GM21576 (cell line): ENCODE data around the gene TCN2.
"Not testable (repeated sequence)": the region's sequence is repeated elsewhere in the genome, so short reads cannot be mapped to it uniquely, and the experiment has no call there.

ENCODE experiments used
- ATAC-seq: cut with Tn5 transposase; IDR thresholded peaks from one replicate; pipeline ENCODE4 v1.9.1; 2021; ENCODE audit warnings: mild to moderate bottlenecking, moderate library complexity; ENCODE audit not compliant: unreplicated experiment

TCN2 gene

GRCh38 chr22:30606455-30607299, at the start of gene TCN2:
Gene TCN2, plus strand, starts transcription at chr22:30607174. Its CDS starts 158 bp downstream, at chr22:30607332.
- ATAC-seq = no peak

DNA sequence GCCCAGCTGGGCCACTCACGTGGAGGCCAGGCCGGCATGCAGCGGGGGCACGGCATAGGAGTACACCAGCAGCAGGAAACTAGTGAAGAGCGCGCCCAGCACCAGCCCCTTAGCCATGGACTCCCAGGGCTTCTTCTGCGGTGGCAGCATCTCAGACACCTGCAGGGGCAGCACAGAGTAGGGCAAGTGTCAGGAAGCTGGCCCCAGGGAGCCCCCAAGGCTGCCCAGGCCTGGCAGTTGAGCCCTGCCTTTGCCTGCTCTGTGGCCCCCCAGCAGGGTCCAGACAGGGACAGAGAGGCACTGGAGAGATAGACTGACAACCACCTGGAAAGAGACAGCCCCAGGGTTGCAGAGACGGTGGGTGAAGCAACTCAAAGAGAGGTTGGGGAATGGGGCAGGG, 49.7 kb upstream of the TCN2 start:
- ATAC-seq = no peak

GRCh38 chr22:30559889-30560288, 47.1 kb upstream of the TCN2 start:
- no peak for ATAC-seq

- not testable (repeated sequence) for ATAC-seq
Observed at GRCh38 chr22:30560643-30561202, 46.3 kb upstream of the TCN2 start.

- ATAC-seq = no peak
Observed at GRCh38 chr22:30561402-30562189, 45.4 kb upstream of the TCN2 start.

DNA sequence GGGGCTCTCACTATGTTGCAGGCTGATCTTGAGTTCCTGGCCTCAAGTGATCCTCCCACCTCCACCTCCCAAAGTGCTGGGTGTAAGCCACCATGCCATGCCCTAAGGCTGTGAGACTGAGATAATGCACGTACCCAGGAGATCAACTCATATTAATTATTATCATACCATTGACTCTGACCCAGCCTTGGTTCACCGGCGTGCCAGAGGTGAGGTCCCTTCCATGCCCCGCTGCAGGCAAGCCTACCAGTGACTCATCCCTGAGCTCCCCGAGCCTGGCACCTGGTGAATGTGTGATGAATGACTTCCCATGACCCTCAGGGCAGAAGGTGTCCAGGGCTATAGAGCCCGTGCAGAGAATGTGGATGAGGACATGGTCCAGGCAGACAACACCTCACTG, 44.6 kb upstream of the TCN2 start:
- no peak for ATAC-seq

DNA sequence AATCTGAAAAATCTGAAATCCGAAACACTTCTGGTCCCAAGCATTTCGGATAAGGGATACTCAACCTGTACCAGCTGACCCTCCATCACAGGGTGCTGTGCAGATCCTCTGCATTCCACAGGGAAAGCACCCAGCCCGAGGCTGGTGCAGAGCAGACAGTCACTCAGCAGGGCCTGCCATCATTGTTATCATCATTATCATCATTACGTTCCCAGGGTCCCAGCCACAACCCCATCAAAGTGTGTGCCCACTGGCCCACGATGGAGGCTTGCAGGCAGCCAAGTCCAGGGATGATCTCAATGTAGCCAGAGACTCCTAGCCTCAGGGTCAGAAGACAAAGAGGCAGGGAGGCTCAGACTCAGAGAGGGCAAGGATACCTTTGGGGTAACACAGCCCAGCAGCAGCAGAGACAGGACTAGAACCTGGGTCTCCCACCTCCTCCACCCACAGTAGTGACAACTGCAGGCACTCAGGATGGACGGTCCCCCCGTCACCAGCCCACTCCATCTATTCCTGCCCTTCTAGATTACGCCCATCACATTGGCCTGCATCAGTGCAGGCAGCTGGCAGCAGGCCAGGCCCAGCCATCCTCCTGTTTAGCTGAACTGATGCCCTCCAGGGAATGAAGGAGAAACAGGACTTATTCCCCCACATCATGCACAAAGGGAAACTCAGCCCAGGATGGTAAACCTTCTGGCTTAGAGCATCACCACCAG, 42.8 kb upstream of the TCN2 start:
- no peak for ATAC-seq

DNA sequence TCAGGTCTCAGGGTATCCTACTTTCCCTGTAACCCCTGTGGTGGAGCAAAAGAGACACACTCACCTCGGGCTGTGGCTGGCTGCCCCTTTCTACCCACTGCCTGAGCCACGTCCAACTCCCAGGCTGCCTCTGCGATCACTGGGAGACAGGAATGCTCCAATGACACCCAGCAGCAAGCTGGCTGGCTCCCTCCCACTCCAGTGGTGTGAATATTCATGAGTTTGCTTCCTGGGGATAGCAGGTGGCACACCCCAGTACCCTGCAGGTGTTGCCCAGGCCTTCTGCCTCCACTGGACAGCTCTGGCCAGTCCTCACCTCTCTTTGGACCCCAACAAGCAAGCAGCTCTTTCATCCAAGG, 42.2 kb upstream of the TCN2 start:
- ATAC-seq = no peak

- ATAC-seq = no peak
Observed at GRCh38 chr22:30565341-30565740, 41.6 kb upstream of the TCN2 start.

- no peak for ATAC-seq
Observed at GRCh38 chr22:30566125-30566524, 40.8 kb upstream of the TCN2 start.

GRCh38 chr22:30567277-30567676, 39.7 kb upstream of the TCN2 start:
- not testable (repeated sequence) for ATAC-seq

DNA sequence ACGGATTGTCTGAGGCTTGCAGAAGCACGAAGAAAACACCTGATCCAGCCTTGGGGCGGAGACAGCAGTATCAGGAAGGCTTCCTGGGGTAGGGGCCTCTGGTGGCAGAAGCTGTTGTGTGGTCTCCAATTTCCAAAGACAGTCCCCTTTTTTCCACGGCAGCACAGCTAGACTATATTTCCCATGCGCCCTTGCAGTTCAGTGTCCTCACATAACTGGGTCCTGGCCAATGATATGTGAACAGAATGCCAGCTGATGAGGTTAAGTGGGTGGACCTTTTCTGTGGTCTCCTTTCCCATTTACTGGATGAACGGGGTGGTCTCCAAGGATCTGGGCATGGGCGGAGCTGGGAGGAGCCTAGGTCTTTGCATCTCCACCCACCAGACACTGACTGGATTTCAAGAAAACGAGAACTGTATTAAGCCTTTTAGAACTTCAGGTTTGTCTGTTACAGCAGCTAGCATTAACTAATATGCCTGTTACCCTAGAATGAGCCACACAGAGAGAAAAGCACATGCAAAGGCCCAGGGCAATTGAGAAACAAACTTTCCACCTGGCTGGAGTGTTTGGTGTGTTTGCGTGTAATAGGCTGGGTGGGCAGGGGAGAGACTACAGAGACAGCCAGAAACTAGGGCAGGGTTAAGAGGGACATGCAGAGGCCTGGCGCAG, 38.7 kb upstream of the TCN2 start:
- ATAC-seq = no peak

DNA sequence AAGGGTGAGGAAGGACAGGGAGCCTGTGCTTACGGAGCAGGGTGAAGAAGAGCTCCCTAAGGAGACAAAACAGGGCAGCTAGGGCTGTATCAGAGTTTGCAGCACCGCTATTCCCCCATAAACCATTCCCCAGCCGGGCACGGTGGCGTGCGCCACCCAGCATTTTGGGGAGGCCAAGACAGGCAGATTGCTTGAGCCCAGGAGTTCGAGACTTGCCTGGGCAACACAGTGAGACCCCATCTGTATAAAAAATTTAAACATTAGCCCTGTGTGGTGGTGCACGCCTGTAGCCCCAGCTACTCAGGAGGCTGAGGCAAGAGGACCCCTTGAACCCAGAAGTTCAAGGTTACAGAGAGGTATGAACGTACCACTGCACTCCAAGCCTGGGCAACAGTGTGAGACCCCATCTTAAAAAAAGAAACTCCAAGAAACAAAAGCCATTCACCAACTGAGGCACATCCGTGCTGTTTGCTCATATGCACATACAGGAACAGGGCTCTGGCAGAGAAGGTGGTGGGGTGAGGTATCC, 37.2 kb upstream of the TCN2 start:
- ATAC-seq = no peak

DNA sequence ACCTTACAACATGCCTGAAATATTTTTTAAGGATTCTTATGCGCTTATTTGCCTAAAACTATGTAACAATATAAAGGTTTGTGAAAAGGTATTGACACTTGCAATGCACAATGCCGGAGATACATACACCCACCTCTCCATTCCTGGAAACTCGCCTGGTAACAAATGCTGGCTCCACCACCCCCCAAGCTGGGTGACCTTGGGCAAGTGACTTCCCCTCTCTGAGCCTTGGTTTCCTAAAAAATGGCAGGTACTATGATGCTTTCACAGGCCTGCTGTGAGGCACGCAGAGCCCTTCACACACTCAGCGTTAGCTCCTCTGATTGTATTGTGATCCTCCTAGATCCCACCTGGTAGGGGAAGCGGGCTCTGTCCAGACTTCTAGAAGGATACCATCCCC, 34.8 kb upstream of the TCN2 start:
- ATAC-seq = no peak

GRCh38 chr22:30572840-30573593, 34.0 kb upstream of the TCN2 start:
- ATAC-seq = no peak

DNA sequence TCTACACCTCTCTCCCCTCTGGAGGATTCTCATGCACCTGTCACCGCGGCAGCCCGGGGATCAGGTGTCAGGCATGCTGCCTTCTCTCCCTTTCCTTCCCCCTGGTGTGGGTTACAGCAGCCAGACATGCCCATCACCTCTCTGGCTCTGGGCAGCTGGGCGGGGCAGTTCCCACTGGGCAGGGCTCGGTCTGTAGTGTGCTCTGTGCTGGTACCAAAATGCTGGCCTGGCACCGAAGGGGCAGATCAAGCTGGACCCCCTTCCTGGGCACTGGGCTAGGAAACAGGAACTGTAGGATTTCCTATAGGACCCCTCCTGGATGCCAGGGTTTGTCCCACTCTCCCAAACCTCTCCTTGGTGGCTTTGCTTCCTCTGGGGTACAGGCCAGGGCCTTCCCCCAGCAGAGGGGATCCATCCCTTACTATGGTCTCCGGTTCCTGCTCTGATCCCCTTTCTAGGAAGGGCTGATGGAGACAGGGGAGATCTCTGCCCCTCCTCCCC, 33.3 kb upstream of the TCN2 start:
- no peak for ATAC-seq

DNA sequence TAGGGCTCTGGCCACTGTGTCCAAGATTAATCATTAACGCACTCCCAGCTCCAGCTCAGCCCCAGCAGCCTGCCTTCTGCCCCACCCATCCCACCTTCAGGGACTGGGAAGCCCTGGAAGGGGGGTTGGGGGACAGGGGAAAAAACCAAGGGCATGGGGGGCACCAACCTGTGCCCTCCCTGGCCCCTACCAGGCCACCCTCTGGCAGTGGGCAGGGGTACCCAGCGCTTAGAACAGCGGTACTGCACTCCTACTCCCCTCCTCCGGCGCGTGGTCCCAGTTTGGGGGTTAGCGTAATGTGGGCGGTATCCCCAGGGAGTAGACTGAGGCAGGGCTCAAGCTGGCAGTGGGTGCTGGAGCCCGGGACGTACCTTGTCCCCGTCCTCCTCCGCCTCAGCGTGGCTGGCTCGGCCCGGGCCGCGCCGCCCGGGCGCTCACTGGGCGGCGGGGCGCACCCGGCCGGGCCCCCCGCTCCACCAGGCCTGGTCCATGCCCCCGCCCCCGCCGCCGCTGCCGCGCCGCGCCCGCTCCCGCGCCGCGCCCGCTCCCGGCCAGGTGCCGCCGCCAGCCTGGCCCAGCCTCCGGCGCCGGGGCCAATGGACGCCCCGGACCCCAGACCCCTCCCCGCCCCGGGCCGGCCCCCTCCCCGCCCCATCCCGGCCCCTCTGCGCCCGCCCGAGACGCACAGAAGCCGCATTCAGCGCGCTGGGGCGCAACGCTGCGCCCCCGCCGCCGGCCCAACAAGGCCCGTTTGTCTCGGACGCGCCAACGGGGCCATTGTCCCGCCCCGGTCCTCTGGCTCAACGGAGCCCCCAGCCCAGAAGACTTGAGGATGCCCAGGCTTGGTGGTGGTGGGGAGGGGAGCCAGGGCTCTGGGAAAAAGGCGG, 32.6 kb upstream of the TCN2 start, which contains the start of gene GAL3ST1:
TSS of gene GAL3ST1 (minus strand) at position 571 of the 887 bp plus-strand sequence. CDS start 17,273 bp downstream, outside the sequence.
- ATAC-seq = no peak

- ATAC-seq = no peak
Observed at GRCh38 chr22:30574997-30575671, 31.8 kb upstream of the TCN2 start.
